ENCODE data around the gene CHMP1B.
"Not testable (repeated sequence)": the region's sequence is repeated elsewhere in the genome, so short reads cannot be mapped to it uniquely, and the experiment has no call there.

Gene CHMP1B

DNA sequence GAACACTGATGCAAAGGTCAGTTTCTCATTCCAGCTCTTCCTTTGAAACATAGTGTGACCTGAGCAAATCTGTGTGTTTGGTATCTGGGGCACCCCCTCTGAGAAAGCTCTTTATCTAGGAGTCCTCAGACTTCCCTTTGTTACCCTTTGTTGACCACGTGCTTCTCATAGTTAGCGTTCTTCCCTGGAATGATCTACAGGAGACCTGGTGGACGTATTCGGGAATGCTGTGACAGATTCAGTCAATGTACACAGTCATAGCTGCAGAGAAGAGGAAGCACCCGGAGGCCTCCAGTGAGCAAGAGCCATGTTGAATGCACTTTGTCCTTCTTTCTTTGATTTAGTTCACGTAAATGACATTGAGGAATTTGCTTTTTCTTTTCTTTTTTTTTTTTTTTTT lies 10.7 kb upstream of the CHMP1B start:
- DNase-seq: no peak

DNA sequence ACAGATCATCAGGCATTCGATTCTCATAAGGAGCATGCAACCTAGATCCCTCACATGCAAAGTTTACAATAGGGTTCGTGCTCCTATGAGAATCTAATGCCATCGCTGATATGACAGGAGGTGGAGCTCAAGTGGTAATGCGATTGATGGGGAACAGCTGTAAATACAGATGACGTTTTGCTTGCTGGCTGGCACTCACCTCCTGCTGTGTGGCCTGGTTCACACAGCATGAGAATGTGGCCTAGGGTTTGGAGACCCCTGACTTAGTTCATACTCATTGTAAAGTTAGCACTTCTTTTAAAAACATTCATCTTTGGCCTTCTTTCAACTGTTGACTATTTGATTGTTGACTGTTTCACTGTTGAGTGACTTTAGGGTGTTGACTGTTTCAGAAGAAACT lies 8.7 kb upstream of the CHMP1B start:
- DNase-seq: peak; percentile 18

DNA sequence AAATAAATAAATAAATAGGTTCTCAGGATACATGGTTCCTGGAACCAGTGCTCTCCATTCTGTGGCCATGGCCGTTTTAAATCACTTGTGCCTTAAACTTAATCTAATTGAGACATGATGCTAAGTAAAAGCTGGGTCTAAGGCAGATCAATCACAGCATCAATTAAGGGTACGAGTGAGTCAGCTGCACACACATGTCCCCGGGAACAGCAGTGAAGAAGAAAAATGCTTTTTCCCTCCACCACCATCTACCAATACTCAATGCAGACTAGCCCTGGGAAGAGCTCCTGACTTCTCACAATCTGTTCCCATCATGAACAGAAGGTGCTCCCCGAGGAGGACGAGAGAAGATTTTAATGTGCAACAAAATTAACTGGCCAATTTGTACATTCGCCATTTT lies 6.8 kb upstream of the CHMP1B start:
- DNase-seq: no peak

DNA sequence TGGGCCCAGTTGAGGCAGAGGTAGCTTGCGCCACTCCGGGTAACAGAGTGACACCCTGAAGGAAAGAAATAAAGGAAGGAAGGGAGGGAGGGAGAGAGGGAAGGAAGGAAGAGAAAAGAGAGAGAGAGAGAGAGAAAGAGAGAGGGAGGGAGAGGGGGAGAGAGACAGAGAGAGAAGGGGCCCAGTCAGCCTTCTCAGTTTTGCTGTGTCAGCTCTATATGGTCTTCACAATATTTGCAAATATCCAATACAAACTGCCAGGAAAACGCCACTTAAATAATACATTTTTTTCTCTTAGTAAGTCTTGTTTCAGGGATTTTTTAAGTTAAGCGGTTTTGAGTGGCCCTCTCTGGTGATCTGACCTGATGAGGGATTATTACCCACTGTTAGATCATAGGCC lies 5.6 kb upstream of the CHMP1B start:
- no peak for DNase-seq

DNA sequence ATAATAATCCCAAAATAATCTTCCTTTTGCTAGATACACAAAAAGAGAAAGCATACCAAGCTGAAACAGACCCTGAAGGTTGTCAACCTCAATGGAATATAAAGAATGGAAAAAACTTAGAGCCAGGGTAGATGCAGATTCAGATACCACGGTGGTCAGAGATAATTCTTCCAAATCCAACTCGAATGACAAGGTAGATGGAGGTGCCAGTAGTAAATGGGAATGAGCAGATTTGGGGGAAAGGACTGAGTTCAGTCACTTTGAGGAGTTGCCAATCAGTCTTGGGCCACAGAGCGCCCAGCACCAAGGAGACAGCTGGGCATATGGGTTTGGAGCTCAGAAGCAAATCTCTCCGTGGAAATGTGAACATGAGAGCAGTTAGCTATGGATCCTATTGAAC lies 3.4 kb upstream of the CHMP1B start:
- no peak for DNase-seq

DNA sequence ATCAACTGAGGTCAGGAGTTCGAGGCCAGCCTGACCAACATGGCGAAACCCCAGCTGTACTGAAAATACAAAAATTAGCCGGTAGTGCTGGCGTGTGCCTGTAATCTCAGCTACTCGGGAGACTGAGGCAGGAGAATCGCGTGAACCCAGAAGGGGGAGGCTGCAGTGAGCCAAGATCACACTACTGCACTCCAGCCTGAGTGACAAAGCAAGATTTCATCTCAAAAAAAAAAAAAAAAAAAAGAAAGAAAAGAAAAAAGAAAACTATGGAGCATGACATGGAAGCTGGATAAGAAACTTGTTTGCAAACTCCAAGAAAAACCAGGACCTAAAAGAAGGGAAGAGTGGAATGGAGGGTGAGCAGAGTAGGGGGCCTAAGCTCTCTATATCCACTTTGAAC lies 1.9 kb upstream of the CHMP1B start:
- DNase-seq: no peak

DNA sequence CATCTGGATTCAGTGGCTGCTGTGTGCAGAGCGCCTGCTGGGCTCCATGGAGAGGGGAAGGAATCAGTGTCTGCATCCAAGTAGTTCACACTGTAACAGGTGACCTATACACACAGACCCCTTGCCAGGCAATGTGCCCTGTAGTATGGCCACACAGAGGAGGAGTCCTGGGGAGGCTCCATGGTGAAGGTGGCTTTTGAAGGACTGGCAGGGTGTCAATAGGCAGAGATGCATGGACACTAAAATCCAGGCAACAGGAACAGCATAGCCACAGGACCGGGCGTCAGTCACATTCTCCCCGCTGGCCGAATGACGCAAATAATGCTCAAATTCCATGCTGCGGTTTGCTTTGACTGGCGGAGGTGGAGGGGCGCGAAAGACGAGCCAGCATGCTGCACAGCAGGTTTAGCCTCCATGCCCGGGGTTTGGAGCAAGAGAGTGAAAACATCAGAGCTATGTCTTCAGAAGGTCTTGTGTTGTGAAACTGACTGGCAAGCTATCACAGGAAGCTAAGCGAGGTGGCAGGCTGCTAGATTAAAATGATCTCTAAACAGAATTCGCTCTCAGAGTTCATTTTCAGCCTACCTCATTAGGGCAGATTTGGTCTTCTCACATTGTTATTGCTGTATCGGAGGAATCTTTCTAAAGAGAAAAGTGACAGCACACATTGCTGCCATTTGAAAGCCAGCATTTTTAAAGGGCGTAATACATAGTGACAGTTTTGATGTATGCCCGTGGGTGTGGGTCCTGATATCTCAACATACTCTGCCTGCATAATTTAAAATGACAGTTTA lies 1.2 kb upstream of the CHMP1B start:
- peak; percentile 88 for DNase-seq

DNA sequence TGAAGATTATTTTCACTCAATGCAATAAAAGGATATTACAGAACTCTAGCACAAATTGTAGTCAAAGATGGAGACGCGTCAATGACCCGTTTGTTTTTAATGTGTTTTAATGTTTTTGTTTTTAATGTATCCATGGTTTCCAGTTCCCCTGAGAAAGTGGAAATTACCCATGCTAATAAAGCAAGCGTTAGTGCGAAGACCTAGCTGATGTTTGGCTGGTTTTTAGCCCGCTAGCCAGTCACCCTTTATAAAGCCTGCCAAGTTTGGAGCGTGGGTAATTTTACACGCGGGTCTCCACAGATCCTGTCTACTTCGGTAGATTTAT lies 430 bp upstream of the CHMP1B start:
- no peak for DNase-seq

DNA sequence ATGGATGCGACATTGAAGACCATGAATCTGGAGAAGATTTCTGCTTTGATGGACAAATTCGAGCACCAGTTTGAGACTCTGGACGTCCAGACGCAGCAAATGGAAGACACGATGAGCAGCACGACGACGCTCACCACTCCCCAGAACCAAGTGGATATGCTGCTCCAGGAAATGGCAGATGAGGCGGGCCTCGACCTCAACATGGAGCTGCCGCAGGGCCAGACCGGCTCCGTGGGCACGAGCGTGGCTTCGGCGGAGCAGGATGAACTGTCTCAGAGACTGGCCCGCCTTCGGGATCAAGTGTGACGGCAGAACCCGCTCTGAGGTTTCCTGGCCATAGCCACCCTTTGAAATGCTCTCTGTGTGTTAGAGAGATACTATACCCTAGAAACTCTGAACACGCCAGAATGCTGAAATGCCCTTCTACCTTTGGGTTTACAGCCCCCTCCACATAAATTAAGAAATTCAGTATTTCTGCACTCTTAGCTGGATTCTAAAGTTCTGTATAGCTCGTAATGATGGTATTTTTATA lies 659 bp downstream of the CHMP1B start:
- DNase-seq: peak; percentile 71

DNA sequence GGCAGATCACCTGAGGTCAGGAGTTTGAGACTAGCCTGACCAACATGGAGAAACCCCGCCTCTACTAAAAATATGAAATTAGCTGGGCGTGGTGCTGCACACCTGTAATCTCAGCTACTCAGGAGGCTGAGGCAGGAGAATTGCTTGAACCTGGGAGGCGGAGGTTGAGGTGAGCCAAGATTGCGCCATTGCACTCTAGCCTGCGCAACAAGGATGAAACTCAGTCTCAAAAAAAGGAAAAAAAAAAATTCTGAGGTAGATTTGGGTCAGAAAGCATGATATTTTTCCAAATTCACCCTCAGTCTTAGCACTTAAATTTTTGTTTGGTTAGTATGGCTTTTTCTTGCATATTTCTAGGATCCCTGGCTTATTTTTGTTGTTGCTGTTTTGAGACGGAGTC lies 3.3 kb downstream of the CHMP1B start:
- not testable (repeated sequence) for DNase-seq

DNA sequence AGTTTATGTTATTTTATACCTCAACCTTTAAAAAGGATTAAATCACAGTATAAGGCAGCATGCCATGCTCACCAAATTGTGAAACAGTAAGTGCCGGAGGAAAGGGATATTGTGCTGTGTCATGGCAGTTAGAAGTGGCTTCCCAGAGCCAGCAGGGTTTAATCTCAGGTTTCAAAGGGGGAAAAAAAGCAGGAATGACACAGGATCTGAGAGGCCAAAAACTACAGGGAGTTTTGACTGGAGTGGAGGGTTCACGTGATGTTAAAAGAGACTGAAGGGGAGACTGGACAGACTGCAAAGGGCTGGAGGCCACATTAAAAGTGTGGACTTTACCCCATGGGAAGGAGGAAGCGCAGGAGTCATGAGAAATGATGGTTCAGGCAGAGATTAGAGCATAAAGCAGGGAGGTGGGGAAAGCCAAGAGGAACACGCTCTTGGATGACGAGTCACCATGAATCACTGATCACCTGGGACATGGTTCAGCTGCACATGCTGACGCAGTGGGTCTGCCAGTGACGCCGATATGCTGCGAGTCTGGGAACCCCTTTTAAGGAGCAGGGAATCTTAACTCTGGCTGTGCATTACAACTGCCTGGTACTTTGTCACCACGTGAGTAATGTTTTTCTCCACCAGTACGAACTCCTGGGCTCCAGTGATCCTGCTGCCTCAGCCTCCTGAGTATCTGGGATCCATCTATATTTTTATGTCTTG lies 6.1 kb downstream of the CHMP1B start:
- DNase-seq: no peak

DNA sequence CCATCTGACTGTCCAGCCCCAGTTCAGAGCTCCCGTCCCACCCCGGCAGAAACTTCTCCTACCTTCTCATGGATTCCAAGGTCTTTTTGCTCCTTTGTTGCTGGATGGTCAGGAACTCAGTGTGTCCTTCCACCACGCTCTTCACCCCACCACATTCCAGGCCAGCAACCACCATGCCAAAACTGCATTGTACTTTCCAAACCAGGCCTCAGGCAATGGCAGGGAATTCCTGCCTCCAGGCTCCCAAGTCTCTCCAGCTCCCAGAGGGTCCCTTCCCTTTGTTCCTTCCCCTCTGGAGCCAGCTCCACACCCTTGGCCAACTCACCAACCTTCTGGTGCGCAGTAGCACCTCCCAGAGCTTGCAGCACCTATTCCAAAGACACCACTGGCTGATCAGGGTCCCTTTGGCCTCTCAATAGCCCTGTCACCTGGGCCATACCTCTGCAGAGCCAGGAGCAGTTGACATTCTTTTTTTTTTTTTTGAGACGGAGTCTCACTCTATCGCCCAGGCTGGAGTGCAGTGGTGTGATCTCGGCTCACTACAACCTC lies 8.1 kb downstream of the CHMP1B start:
- no peak for DNase-seq

DNA sequence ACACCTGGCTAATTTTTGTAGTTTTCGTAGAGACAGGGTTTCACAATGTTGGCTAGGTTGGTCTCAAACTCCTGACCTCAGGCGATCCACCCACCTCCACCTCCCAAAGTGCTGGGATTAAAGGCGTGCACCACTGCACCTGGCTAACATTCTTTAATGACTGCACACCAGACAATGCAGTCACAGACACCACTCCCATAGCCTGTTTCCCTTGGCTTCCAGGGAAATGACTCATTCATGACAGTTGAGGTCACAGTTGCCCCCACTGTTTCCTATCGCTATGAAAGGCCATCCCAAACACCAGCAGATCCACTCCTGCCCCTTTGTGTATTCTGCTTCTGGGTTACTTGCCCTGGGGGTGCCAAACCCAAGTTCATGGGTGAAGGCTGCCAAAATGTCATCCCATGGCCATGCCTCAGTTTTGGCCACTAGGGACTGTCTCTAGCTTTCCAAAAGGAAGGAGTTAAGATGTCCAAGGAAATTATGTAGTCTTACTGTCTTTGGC lies 8.7 kb downstream of the CHMP1B start:
- DNase-seq: peak; percentile 13

DNA sequence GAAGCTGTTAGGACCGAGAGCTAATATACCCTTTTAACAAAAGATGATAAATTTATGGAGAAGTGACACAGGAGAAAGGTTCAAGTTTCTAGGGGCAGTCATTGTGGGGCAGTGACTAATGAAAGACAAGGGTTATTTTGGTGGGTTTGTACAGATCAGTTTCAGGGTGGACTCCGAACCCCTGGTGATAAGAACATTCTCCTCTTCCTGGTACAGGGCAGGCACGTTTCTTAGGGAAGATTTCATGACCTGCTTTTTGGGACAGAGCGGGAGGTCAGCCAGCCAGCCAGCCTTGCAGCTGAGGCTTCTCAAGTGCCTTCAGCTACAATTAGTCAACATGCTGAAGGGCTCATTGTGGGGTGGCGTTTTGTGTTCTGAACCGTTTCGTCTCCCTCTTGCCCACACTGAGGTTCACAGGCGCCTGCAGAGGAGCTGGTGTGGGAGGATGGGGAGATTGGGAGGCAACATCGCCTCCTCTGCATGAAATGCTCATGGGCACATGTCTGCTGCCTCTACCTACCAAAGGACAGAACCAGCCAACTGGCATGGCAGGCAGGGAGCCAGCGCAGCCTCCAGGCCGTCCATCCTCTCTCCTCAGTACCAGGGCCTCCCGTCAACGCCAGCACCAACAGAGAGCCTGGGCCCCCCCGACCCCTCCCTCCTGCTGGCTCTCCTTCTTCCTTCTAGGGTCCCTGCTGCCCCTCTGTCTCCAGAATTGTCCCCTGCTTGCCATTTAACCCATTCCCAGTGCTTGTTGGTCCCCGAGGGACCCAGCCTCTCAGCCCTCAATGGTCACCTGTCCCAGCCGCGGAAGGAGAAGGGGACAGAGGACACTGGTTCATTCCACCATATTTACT lies 9.6 kb downstream of the CHMP1B start:
- DNase-seq: no peak

DNA sequence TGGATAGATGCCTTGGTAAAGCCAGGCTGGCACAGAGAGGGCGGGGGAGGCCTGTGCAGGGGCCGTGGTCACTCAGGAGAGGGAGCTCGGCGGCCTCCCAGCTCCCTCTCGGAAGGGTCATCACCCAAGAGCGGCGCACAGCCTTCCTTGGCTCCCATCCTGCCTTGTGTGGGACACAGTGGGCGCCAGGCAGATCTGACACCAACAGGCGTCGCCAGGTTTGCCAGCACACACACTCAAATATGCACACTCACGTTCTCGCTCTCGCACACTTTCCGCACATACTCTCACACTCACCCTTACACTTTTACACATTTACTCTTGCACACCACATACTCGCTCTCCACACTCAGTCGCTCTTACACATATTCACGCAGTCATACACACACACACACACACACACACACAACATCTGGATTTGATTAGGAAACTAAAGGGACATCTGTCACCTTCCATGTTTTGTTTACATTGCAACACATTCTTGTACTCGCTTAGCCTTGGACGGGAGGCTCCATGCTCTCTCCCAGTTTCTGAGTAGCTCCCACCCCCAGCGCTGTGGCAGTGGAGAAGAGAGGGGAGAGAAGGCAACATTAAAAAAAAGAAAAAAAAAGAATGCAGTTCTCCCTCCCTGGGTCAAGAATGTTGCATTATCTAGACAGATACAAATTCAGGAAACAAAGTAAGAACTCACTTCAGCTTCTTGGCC lies 10.5 kb downstream of the CHMP1B start:
- no peak for DNase-seq

DNA sequence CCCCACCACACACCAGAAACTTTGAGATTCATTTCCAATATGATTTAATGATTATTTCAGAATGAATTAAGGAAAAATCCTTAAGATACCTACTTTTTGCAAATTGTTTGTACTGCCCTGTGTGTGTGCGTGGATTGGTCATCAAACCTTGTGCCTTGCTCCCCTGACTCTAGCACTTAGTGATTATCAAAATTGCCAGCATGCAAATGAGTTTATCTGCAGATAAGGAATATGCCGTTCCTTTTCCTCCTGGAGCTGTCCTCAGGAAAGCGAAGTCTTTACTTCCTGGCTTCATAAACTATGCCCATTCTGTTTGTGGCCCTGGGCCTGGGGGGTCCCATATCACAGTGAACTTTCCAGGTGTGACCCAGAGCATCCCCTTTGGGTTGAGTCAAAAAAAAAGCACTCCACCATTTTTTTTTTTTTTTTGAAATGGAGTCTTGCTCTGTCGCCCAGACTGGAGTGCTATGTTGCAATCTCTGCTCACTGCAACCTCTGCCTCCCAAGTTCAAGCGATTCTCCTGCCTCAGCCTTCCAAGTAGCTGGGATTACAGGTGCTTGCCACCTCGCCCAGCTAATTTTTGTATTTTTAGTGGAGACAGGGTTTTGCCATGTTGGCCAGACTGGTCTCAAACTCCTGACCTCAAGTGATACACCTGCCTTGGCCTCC lies 11.4 kb downstream of the CHMP1B start:
- no peak for DNase-seq

DNA sequence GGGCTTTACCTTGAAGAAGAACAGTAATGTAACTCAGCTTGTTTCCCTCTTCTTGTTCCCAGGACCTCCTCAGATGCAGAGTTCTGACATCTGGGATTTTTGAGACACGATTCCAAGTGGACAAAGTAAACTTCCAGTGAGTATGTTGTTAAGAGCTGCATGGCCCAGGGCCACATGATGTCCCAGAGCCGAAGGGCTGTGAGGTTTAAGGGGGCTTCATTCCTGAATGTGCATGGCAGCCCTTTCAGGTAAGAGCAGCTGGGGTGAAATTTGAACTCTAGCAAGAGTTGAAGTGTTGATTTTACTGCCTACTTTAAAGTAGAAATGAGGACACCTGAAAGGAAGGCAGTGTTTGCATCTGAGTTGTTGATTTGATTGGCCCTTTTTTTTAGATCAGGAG lies 13.3 kb downstream of the CHMP1B start:
- no peak for DNase-seq

DNA sequence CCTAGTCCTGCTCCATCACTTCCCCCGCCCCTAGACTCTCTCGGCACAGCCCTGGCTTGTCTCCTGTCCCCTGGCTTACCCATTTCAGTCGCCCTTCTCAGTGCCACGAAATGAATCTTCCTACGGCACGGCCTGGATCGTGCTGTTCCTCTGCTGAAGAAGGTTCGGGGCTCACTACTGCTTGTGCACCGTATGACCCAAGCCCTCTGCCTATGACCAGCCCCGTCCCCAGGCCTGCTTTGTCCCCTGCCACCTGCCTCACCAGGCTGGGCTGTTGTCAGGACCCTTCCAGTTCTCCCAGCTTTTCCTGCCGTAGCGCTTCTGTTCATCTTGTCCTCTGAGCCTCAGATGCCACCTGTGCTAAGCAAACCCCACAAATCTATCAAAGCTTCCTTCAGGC lies 13.9 kb downstream of the CHMP1B start:
- no peak for DNase-seq

DNA sequence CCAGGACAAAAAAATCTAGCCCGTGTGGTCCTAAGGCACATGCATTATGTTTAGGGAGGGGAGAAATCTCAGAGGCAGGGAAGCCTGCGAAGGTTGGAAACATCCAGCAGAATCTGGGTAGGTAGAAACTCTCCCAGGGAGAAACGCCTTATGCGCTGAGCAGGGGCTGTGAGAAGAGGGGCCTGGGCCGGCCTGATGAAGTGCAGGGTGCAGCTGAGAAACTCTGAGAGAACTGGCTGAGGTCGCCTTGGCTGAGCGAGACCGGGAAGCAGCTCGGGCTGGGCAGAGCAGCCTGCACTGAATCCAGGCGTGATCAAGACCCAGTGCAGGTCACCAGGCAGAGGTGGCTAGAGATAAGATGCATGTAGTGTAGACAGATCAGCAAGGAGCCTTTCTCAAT lies 15.1 kb downstream of the CHMP1B start:
- no peak for DNase-seq

DNA sequence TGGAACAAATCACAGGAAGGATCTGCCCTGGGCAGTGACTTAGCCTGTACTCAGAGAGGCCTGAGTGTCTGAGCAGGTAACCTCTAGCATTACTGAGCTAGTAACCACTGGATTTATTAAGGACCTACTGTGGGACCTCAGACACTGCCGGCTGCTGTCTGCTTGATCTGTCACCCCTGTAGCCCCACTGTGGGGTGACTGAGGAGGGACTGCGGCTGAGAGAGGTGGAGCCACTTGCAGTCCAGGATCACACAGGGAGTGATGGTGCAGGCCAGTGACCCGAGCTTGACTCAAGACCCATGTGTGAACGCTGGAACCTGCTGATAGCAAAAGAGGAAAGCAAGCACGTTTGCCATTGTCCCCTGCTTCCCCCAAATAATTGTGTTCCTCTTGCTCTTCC lies 15.6 kb downstream of the CHMP1B start:
- DNase-seq: no peak

DNA sequence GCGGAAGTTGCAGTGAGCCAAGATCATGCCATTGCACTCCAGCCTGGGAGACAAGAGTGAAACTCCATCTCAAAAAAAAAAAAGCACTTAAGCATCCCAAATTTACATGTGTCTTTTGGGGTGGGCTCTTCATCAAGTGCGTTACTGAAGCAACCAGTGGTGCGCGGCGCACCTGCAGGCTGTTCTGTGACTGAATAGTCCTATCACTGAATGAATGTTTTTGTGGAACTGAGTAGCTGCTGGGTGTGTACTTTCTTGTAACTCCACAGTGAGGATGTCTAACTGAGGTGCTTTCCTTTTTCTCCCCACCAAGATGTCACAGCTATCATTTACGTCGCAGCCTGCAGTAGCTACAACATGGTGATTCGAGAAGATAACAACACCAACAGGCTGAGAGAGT lies 17.0 kb downstream of the CHMP1B start:
- no peak for DNase-seq

DNA sequence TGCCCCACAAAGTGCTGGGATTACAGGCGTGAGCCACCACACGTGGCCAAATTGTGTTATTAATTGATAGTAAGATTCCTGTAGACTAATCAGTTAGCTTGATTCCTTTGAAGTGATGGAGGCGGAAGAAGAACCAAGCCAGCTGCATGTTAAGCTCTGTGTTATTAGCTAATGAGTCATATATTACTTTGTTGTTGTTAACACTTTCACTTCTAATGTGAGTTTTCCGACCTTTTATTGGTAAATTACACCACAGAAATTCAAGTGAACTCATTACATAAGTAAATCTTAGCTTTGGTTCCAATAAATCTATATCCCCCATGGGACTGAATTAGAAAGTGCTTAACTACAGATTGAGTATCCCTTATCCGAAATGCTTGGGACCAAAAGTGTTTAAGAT lies 20.3 kb downstream of the CHMP1B start:
- DNase-seq: no peak

All from NCI-H146 (cell line).